ENCODE measurements around the gene TMEM213. TPM values are rescaled to one million over a fixed set of nuclear protein-coding genes. Genes with fewer than 3 reads are reported as not detected.
A peak's percentile ranks its signal among the peaks of the same experiment; 100 is the strongest.

TMEM213 gene
- polyA plus RNA-seq, 1 donor: 0.09 TPM

DNA sequence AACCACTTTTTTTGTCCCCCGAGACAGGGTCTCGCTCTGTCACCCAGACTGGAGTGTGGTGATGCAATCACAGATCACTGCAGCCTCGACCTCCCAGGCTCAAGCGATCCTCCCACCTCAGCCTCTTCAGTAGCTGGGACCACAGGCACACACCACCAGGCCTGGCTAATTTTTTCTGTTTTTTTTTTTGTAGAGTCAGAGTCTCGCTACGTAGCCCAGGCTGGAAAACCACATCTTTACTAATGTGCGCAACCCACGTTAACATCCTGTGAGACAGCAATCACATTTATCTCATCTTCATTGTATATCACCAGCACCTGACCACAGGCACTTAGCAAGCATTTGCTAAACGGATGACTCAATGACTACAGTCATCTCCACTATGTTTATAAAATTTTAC, 78.0 kb downstream of the TMEM213 start:
- no peak for DNase-seq (ENCODE audit: low read depth)

DNA sequence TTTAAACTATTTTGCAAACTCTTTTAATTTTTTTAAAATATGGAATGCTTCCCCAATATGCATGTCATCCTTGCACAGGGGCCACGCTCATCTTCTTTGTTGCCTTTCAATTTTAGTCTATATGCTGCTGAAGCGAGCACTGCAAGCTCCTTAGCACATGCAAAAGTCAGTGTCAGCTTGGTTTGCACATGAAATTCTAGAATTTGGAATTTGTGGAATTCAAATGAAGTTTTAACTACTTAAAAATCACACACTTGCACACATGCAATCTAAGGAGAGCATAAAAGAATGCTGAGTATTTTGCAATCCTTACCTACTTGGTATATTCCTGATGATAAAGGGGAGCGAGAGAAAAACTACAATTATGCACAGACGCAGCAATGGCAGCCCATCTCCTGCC, 78.5 kb downstream of the TMEM213 start:
- no peak for DNase-seq (ENCODE audit: low read depth)

DNA sequence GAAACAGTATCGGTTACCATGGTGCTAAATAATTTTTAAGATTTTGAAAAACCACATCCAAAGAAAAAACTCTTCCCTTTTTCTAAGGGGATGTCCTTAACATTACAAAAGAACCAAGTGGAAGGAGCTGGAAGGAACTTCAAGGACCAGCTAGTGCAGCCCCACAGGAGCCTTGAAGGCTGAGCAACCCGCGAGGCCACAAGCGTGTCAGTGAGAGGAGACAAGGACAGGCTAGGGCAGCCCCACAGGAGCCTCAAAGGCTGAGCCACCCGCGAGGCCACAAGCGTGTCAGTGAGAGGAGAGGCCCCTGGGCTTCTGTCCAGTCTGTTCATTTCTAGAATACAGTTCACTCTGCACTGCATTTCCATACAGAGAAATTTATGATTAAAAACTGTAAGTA, 80.3 kb downstream of the TMEM213 start:
- no peak for DNase-seq (ENCODE audit: low read depth)

DNA sequence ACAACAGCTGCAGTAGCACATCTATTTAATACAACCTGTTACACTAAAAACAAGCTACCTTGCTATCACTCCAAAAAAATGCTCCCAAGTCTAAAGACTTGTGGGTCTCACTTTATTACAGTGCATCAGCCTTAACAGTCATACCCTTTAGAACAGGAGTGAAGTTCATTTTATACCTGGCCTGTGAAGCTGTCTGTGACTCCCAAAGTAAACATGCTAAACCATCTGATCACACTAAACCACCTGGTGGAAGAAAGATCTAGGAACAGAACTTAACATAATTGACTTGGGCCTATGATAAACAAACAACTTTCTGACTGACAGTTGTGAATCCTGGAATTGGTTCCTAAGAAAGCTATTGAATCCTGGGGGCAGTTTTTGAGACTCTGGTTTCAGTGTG, 81.1 kb downstream of the TMEM213 start:
- no peak for DNase-seq (ENCODE audit: low read depth)

DNA sequence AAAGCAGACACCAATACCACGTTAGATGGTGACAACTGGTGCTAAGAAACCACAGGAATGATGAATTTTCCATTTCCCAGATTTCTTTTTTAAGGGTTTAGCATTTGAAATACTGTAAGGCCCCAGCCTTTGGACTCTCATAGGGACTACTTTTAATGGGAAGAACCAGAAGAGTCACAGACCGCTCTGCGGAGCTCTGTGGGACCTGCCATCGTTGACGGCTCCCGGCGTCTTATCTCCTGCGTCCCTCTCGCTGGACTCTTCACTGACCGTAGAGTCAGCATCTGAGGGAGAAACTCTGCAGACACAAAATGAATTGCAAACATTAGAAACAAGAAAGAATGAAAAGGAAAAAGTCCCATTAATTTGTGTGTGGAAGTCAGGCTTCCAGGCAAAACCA, 81.6 kb downstream of the TMEM213 start:
- DNase-seq (ENCODE audit: low read depth): no peak

DNA sequence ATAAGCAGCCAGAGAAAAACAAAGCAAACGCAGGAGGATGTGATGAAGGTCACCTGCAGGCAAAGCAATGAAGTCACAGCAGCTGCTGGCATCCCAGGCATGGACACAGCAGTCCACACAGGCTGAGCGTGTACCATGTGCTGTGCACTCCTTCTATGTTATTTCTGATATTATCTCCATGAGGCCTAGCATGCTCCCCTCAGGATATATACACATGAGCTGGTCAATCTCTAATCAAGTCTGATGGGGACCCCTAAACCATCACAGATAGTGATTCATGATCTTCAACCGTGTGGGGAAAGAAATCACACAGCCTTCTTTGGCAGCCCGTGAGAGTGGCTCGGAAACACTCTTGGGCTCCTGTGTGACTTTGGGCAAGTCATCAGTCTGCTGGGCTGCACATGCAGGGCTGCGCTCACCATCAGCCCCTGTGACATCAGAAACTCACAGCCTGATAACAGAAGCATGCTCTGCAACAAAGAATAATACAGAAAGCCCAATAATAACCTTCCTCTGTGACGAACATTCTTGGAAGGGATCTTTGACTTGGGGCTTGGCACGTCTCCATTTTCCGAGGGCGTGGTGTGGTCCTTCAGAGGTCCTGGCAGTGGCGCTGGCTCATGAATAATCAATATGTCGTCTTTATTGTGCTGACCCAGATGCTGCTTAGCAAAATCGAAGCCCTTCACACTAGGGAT, 83.2 kb downstream of the TMEM213 start:
- no peak for DNase-seq (ENCODE audit: low read depth)

DNA sequence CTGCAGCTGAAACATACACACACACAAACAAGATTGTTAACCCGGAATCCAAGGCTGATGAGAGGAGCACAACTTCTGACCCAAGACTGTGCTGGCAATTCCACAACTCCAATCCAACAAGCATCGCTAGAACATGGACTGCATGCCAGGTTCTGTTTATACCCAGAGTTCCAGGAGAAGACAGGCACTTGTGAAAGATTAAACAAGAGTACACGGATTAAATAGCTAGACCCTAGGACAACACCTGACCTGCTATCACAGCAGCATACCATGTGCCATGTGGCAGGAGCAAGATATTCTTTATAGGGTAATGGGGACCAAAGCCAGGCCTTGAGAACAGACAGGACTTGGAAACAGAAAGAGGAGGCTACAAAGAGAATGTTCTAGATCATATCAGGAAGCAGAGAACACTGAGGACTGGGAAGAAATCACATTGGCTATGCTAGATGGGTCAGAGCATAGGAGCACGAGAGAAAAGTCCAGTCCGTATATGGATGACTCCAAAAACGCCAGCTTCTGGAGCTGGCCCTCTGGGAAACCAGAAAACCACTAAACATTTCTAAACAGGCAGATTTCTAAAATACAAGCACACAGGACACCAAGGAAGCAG, 83.9 kb downstream of the TMEM213 start:
- DNase-seq (ENCODE audit: low read depth): no peak

DNA sequence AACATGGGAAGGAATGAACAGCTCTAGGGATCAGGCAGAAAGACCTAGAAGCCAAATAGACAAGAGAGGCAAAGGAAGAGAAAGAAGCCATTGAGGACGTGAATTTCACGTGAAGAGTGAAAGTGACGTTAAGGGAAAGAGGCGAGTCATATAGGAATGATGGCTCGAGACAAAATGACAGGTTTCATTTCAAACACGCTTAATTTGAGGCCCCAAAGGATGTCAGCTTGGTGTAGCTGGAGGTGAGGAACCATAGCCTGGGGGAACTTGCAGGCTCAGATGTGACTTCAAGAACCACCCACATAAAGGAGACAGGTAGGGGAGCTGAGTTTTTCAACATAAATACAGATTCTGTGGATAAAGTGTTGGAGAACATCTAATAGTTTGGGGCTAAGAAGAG, 84.5 kb downstream of the TMEM213 start:
- DNase-seq (ENCODE audit: low read depth): no peak

DNA sequence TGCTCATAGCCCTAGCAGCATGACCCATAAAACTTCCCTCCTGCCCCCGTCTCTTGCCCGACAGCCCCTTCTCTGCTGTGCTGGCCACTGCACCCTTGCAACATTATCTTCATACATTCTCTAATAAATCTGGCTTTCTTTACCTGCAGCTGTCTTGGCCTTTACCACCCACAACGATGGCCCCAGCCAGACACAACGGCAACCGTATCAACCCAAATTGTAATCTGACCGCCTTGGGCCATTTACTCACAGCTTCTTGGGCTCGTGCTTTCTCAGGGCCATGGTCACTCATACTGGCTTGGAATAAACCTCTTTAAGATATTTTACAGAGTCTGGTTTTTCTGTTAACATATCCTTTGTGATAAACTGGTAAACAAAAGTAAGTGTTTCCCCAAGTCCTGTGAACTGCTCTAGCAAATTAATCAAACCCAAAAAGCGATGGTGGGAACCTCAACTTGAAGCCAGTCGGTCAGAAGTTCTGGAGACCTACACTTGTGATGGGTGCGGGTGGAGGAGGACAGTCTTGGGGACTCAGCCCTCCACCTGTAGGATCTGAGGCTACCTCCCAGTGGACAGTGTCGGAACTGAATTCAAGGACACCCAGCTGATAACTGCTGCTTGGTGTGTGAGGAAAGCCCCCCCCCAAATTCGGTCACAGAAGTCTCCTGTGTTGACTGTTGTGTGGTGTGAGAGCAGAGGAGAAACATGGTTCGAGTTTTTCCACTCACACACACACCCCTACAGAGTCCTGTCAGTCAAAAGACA, 87.8 kb downstream of the TMEM213 start:
- no peak for DNase-seq (ENCODE audit: low read depth)

DNA sequence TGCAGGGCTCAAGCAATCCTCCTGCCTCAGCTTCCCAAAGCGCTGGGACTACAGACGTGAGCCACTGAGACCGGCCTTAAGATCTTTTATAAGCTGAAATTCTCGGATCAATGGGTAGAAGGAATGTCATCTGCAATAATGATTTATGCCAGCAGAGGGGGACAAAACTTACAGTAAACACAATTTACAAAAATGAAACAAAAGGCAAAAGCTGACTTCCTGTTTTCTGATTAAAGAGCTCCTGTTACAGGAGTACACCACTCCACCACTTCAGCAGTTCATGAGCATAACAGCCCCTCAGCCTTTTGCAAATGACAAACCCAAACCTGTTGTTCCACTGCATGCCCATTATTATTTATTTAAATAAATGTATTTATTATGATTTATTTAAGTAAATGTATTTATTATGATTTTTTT, 88.7 kb downstream of the TMEM213 start:
- DNase-seq (ENCODE audit: low read depth): peak; percentile 54

DNA sequence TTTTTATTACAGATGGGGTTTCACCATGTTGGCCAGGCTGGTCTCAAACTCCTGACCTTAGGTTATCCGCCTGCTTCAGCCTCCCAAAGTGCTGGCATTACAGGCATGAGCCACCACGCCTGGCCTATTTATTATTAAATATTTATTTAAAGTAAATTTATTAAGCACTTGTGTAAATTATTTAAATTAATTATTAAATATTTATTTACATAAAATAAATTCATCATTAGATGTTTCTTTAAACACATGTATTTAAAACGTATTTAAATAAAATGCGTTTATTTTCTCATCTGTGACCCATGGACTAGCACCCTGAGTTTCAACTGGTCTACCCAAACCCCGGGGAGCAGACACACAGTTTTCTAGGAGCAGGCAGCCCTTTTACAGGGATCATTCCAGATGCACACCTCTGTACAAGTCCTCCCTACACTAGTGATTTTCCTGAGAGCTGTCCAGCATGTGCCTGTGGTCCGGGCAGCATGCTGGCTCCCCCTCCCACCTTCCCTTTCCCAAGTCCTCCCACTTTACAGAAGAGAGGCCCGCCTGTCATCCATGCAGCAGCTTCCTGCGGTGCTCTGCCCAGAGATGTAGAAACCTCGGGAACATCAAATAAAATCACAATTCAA, 89.4 kb downstream of the TMEM213 start:
- no peak for DNase-seq (ENCODE audit: low read depth)

Other genes with a start within 250 kb of the TMEM213 start
- gene SVOPL, start 96.6 kb upstream of the TMEM213 start, polyA plus RNA-seq (ENCODE audit: insufficient read length): not detected
- gene ATP6V0A4, start 202 bp downstream of the TMEM213 start, polyA plus RNA-seq (ENCODE audit: insufficient read length): not detected
- 9.9 TPM for gene KIAA1549, start 183.4 kb downstream of the TMEM213 start, polyA plus RNA-seq (ENCODE audit: insufficient read length)
- 16.6 TPM for gene ZC3HAV1L, start 238.0 kb downstream of the TMEM213 start, polyA plus RNA-seq (ENCODE audit: insufficient read length)

All from forelimb muscle (tissue), 1 donor.